Astrocyte of the hippocampus (primary cell): ENCODE measurements around the gene C8G.

Experiments used
- DNase-seq: peaks from one replicate; pipeline ENCODE4 v3.0.0; 2011; ENCODE audit warnings: low read depth, low spot score

The C8G gene

DNA sequence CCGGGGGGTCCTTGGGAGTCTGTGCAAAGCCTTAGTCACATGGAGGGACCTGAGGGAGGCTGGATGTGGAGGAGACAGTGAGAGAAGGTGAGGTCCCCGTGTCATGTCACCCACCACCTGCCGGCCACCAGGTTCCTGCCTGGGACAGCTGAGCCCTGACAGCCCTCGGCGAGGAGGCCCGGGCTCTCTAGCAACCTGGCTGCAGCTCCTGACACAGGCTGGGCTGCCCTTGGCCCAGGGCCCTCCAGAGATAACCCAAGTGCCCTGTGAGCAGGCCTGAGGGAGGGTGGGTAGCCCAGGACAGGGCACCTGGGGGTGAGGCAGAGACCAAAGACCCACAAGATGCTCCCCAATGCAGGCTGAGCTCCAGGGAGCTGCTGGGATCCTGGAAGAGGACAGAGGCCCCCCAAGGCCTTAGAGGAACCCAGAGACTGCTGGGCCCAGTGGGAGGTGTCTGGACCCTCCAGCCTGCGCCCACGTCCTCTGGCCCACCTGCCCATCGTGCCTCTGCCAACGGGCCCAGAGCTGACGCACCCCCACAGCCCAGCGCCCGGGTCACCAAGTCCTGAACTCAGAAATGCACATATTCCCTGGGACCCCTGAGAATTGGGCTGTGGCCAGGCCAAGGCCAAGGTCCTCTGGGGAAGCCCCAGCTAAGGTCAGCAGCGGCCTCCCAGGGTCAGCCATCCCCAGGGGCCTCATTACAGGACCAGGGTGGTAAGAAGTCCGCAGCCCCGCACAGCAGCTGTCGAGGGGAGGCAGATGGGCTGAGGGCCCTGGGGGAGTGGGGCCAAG is 23.5 kb downstream of the C8G start:
- no peak for DNase-seq

DNA sequence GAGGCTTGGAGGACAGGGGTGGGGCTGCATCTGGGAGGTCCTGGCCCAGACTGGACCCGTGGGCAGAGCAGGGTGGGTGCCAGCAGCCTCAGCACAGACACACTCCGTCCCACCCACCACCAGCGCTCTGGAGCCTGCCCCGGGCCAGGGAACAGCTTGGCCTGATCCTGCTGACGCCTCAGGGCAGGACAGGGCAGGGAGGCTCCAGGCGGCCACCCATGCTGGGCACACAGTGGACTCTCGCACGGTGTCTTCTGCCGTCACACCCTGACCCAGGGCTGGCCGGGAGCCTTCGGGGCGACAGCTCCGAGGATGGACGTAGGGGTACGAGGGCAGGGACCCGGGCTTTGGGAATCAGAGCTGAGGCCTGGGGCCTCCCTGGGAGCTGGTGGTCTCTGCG is 24.1 kb downstream of the C8G start:
- no peak for DNase-seq

DNA sequence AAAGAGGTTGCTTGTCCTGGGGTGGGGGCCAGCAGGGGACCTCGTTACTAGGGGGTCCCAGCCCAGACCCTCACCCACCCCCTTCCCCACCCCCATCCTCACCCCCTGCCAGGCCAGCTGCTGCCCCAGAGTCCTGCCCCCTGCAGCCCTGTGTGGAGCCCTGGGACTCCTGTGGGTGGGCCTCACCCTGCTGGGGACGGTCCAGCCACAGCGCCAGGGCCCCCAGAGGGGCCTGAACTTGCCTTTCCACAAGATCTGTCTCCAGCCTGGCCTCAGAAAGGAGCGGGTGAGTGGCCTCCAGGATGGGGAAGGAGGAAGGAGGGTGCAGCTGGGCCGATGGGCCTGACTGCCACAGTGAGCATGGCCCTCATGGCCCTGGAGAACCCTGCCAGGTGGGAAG is 24.7 kb downstream of the C8G start:
- no peak for DNase-seq

DNA sequence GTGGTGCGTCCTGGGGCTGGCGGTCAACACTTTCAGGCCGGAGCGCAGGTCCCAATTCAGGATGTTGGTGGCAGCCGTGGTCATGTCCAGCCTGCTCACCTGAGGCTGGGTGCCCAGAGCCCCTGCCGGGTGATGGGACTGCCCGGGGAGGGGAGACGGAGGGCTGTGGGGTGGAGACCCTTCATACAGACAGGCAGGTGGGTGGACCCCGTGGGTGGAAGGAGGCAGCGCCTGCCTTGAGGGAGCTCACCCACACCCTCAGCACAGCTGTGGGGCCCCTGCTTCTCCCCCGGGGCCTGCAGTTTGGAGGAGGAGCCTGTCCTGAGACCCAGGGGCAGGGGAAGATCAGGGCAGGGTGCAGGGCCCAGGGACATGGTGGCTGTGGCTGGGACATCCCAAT is 25.3 kb downstream of the C8G start:
- DNase-seq = no peak

DNA sequence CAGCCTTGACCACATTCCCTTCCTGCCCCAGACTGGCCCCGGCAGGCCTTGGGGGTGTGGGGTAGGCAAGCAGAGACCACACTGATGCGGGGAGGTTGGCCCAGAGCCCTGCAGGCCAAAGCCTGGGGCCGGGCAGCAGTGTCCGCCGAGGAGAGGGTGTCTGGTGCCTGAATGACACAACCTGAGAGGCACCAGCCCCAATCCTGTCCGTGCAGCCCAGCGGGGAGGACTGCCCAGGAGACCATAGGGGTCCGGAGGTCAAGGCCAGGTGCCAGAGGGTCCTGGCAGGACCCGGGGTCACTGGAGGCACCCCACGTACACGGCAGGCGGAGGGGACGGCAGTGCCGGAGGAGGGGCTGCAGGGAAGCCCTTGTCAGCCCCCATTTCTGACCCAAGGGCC is 26.7 kb downstream of the C8G start:
- DNase-seq = no peak

DNA sequence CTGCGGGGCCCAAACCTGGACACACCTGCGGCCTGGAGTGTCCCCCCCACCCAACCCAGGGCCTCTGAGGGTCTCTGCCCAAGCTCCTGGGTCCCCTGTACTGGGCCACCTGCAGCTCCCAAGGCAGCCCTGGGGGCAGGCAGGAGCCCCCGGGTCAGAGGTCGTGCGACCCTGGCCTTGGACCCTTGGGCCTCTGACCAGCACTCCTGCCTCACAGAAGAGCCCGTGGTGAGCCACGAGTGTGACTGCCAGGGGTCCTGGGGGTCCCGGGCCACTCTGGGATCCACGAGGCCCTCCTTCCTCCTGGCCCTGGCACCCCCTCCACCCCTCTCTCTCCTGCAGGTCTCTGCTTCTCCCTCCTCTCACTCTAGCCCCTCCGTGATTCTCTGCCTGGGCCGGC is 27.3 kb downstream of the C8G start:
- no peak for DNase-seq

DNA sequence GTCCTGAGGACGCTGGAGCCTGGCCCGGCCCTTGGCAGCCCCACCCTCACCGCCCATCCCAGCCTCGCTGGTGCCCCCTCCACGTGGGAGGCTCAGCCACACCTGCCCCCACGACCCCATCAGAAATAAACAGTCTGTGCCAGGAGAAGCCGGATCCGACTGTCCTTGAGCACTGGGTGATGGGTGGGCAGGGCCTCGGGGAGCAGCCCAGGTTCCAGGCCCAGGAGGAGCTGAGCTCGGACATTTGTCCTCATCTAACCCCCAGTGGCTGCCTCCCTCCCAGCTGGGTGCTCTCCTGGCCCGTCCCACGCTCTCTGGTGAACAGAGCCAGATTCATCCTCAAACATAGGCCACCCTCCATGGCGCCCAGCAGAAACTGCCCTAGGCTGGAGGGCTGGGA is 27.7 kb downstream of the C8G start:
- DNase-seq = no peak

DNA sequence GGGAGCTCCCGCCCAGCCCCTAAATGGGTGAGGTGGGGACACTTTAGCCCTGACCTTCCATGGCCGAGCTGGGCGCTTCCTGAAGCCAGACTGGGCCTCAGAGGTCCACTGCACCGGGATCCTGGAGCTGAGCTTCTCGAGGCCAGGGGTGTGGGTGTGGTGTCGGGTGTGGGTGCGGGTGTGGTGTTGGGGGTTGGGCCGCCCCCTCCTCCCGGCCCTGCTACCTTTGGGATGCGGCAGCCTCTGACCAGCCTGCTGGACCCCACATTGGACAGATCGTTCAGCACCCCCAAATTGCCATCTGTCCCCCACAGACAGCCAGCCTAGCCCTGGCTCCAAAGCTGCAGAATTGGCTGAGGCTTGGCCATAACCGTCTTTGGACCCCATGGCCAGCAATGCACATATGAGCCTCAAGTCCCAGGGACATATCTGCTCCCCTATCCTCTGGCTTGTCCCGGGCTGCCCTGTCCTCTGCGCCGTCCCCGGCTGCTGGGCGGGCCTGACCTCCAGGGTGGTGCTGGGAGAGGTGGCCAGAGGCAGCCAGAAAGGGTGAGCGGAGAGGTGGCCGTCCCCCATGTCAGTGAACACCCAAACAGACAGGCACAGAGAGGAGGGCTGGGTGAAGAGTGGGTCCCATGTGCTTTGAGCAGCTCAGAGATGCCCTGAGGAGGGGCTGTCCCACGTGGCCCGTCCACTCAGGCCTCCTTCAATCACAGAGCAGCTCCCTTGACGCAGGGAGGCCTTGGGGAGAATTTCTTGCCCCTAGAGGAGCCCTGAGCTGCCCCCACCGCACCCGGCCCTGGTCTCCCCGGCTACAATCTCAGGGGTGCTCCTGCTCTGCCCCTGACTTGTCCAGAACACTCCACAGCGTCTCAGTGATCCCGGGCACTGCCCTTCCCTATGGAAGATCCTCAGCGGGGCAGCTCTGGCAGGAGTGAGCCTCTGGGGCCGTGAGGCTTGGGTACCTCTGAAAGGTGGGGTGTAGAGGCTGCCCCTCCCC is 28.9 kb downstream of the C8G start:
- no peak for DNase-seq

DNA sequence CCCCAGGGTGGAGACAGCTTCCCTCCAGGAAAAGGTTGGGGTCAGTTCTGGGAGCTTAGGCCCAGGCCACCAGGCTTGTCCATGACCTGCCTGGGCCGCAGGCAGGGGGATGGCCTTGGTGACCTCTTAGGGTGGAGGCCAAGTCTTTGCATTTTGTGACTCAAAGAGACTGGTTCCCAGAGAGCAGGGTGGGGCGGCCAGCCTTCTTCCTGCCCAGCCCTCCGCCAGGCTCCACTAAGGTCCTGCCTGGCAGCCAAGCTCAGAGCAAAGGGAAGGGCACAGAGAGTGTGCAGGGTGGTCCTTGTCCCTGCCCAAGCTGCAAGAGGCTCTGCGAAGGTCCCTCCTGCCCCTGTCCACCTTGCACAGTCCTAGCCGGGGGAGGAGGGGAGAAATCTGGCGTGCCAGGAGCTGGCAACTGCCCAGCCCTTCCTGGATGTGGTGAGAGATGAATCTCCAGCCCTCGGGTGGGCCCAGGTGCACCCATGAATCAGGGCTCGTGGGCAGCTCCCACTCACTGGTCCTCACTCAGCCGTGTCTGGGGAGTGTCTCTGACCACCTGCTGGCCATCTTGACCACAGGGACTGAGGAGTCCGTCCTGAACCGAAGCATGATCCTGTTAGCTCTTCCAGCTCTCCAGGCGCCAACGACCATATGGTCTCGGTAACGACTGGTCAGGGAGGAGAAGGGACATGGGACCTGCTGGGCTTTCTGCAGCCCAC is 29.9 kb downstream of the C8G start:
- no peak for DNase-seq

DNA sequence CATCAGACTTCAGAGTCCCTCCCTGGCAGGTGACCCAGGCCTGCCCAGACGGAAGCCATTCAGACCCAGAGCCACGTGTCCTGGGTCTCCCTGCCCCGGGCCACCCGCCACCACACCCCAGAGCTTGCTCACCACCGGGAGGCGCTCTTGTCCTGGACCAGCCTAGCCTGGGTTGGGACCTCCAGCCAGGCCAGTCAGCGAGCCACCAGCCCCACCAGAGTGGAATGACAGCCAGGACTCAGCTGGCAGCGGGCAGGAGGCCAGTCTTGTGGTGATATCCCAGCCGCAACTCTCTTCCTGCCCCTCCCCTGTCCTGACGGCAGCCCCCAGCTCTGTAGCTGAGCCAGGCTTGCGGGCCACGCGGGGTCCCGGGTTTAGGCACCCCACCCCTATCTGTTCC is 30.6 kb downstream of the C8G start:
- peak; percentile 69 for DNase-seq

DNA sequence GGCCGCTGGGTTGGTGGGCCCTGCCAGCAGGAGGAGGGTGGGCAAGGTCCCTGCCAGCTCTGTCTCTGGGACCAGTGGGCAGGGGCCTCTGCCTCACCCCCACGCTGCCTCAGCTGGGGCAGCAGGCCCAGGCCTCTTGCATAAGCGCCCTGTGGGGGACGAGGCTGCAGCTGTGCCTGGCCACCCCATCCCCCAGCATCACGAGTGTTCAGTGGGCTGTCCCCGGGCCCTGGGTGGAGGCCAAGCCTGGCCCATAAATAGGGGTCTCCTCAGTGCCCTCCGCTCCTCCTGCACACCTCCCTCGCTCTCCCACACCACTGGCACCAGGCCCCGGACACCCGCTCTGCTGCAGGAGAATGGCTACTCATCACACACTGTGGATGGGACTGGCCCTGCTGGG is 32.2 kb downstream of the C8G start, which contains the start of gene PTGDS:
TSS of gene PTGDS (plus strand) at position 282 of the 400 bp plus-strand sequence. CDS start at position 357, 75 bp downstream.
- no peak for DNase-seq

DNA sequence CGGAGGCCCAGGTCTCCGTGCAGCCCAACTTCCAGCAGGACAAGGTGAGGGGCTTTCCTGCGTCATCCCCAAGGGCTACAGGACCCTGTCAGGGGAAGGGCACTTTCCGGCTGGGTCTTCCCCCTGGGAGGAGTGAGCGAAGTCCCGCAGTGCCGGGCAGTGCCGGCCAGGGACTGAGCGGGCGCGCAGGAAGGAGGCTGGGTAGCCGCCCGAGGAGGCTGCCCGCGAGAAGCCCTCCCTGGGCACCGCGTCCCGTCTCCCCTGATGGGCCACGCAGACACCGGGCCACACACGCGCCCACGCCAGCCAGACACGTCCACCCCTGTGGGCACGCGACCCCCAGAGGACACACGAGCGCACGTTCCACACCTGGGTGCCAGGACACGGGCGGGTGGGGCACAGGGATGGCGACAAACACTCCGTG is 32.6 kb downstream of the C8G start:
- peak; percentile 33 for DNase-seq

DNA sequence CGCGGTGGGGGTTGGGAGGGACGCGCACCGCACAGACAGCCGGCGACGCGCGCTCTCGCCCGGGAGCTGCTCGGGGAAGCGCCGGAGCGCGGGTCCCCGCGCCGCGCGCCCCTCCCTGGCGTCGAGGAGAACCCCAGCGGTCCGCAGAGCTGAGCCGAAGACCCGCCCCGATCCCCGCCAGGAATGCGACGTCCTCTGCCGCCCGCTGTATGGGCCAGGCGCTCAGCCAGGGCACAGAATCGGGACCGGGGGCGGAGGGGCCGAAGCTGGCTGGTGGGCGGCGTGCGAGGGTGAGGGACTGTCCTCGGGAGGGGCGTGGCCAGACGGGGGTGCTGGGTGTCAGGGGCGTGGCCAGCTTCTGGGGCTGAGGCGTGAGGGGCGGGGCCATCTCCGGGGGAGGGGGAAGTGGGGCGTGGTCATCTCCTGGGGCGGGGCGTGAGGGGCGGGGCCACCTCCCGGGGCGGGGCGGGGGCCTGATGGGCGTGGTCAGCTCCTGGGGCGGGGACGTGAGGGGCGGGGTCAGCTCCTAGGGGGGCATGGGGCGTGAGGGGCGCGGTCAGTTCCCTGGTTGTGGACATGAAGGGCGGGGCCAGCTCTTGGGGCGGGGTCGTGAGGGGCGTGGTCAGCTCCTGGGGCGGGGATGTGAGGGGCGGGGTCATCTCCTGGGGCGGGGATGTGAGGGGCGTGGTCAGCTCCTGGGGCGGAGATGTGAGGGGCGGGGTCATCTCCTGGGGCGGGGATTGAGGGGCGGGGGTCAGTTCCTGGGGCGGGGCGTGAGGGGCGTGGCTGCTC is 33.2 kb downstream of the C8G start:
- DNase-seq = peak; percentile 64

DNA sequence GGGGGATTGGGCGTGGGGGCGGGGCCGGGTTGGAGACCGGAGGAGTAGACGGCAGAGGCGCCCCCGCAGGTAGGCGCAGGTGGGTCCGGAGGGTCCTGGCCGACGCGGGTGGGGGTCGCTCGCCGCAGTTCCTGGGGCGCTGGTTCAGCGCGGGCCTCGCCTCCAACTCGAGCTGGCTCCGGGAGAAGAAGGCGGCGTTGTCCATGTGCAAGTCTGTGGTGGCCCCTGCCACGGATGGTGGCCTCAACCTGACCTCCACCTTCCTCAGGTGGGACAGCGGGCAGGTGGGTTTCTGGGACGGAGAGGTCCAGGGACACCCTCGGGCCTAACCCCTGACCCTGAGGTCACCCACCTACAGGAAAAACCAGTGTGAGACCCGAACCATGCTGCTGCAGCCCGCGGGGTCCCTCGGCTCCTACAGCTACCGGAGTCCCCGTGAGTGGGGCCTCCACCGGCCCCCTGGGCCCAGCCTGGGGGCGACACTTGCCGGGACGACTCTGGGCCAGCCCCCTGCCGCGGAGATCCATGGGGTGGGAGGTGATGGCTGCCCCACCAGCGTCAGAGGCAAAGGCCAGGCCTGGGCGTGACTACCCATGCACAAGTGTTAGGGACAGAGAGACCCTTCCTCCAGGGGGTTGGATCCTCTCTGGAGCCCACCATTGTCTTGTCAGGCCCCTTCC is 34.0 kb downstream of the C8G start:
- DNase-seq = no peak

DNA sequence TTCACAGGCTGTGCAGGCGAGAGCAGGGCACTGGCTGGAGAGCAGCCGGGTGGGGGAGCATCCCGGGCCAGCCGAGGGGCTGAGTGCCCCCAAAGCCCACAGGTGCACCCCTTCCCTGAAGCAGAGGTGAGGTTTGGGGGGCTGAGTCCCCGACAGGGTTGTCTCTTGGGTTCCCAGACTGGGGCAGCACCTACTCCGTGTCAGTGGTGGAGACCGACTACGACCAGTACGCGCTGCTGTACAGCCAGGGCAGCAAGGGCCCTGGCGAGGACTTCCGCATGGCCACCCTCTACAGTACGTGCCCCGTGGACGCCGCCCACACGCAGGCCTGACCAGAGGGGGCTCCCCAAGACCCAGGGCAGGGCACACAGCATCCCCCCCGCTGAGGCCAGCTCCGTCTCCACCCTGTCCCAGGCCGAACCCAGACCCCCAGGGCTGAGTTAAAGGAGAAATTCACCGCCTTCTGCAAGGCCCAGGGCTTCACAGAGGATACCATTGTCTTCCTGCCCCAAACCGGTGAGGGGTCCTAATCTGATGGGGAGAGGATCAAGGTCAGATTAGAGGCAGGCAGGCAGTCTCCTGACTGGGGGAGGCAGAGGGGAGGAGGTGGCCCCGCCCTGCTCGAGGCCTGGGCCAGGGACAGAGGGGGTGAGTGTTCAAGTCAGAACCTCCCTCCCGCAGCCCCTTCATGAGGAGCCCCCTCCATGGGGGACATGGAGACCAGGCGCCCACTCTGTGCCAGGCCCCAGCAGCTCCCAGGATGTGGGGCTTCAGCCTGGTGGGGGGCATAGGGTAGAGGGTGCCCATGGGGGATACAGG is 34.9 kb downstream of the C8G start:
- no peak for DNase-seq

DNA sequence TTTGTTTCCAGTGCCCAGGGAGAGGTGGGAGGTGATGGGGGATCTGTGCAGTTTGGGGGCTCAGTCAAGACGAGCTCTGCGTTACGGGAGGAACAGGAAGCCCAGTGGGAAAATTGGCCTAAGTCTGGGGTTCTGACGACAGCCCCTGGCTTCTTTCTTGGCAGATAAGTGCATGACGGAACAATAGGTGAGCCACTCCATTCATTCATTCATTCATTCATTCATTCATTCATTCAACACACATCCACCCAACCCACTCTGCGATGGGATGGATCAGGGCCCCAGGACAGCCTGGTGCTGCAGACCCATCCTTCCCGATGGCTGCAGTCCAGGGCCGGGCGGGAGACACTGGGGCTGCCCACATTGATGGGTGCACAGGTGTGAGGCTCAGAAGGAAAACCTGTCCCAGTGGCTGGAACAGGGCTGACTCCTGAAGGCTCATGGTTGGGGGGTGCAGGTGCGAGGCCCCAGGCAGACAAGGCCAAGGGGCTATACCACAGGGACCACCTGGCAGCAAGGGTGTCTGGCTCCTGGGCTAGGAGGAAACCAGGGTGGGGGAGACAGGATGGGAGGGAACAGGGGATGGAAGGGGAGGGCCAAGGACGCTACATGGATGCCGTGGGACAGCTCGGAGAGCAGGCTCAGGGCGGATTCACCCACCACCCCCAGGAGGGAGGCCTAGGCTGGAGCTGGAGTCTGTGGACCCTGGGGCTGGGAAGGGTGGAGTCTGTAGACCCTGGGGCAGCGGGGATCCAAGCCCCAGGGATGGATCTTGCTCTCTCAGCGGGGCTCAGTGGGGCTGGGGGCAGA is 35.8 kb downstream of the C8G start:
- no peak for DNase-seq

DNA sequence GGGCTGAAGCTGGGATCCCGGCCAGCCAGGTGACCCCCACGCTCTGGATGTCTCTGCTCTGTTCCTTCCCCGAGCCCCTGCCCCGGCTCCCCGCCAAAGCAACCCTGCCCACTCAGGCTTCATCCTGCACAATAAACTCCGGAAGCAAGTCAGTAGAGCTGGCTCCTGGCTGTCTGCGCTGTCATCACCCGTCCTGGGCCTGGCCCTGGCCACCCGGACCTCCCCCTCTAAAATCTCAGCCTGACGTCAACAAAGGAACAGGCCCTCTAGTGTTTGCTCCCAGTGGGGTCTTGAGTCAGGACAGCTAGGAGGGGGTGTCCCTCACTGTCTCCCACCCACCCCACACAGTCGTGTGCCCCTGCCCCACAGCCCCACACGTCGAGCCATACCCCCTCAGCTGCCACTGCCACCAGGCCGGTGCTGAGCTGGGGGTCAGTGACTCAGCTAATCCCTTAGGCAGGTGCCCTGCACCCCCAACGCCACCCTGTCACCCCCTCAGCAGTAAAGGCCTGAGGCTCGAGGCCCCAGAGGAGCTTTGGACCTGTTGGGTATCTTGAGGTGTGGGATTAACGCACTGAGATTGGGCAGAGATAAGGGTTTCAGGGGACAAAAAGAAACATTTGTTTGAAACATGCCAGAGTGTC is 36.7 kb downstream of the C8G start:
- DNase-seq = no peak
